GM23338 (cell line): ENCODE results near the gene NT5DC4. TPM values are rescaled to one million over a fixed set of nuclear protein-coding genes. Genes with fewer than 3 reads are reported as not detected.

Experiments used
- ATAC-seq: fragments of 200-7000 bp; cut with Tn5 transposase; 3 replicates; pipeline ENCODE4 v1.9.1; 2020
- DNase-seq: peaks from one replicate; pipeline ENCODE4 v3.0.0-alpha.2; 2015; ENCODE audit warnings: low spot score
- H2AFZ ChIP-seq: fragments of 200-600 bp; sonication (generic); 2 replicates; pipeline ENCODE4 v1.8.0; 2016; ENCODE audit warnings: antibody characterized with exemption, mild to moderate bottlenecking, moderate library complexity
- H3F3A ChIP-seq: fragments of 200-600 bp; sonication (generic); replicated peaks from 2 replicates; pipeline ENCODE4 v1.8.0; 2017; ENCODE audit warnings: antibody characterized with exemption, mixed run types, low read depth
- H3K27ac ChIP-seq: fragments of 200-600 bp; sonication (generic); 2 replicates; pipeline ENCODE4 v1.6.1; 2016; ENCODE audit warnings: low read depth
- H3K27me3 ChIP-seq: fragments of 200-600 bp; sonication (generic); 2 replicates; pipeline ENCODE4 v1.8.0; 2016; ENCODE audit warnings: mild to moderate bottlenecking, mixed run types, moderate library complexity; ENCODE audit not compliant: insufficient read depth
- H3K36me3 ChIP-seq: fragments of 200-600 bp; sonication (generic); 2 replicates; pipeline ENCODE4 v1.8.0; 2016; ENCODE audit warnings: mild to moderate bottlenecking; ENCODE audit not compliant: insufficient read depth
- H3K4me1 ChIP-seq: fragments of 200-600 bp; sonication (generic); 2 replicates; pipeline ENCODE4 v1.8.0; 2016; ENCODE audit warnings: mild to moderate bottlenecking, moderate library complexity; ENCODE audit not compliant: insufficient read depth
- H3K4me2 ChIP-seq: fragments of 200-600 bp; sonication (generic); 2 replicates; pipeline ENCODE4 v1.7.1; 2017; ENCODE audit warnings: mixed run types
- H3K4me3 ChIP-seq: fragments of 200-600 bp; sonication (generic); 2 replicates; pipeline ENCODE4 v1.6.1; 2016; ENCODE audit warnings: mixed run types
- H3K79me2 ChIP-seq: fragments of 200-600 bp; sonication (generic); replicated peaks from 2 replicates; pipeline ENCODE4 v1.8.0; 2017; ENCODE audit warnings: mild to moderate bottlenecking; ENCODE audit not compliant: insufficient read depth
- H3K9me2 ChIP-seq: fragments of 200-600 bp; sonication (generic); 2 replicates; pipeline ENCODE4 v1.8.0; 2017; ENCODE audit not compliant: insufficient read depth
- H4K20me1 ChIP-seq: fragments of 200-600 bp; sonication (generic); replicated peaks from 2 replicates; pipeline ENCODE4 v1.8.0; 2017; ENCODE audit warnings: mild to moderate bottlenecking; ENCODE audit not compliant: insufficient read depth
- H3K27ac Mint-ChIP-seq: 2 replicates; pipeline ENCODE4 v1.8.0; 2020; ENCODE audit warnings: inconsistent platforms, mild to moderate bottlenecking, moderate library complexity, mixed read lengths
- H3K27me3 Mint-ChIP-seq: 3 replicates; pipeline ENCODE4 v1.8.0; 2022; ENCODE audit warnings: low read depth, mild to moderate bottlenecking, moderate library complexity, mixed read lengths, inconsistent platforms; ENCODE audit not compliant: insufficient read depth, poor library complexity
- H3K36me3 Mint-ChIP-seq: 3 replicates; pipeline ENCODE4 v1.8.0; 2021; ENCODE audit warnings: low read depth, mild to moderate bottlenecking, inconsistent platforms, moderate library complexity, mixed read lengths
- H3K4me1 Mint-ChIP-seq: 3 replicates; pipeline ENCODE4 v1.8.0; 2020; ENCODE audit warnings: mild to moderate bottlenecking, inconsistent platforms, mixed read lengths
- H3K4me3 Mint-ChIP-seq: 3 replicates; pipeline ENCODE4 v1.8.0; 2021; ENCODE audit warnings: moderate library complexity, mild to moderate bottlenecking, inconsistent platforms, mixed read lengths
- H3K9me3 Mint-ChIP-seq: 3 replicates; pipeline ENCODE4 v1.8.0; 2020; ENCODE audit warnings: moderate library complexity, mild to moderate bottlenecking, inconsistent platforms, mixed read lengths
- CREB1 ChIP-seq: fragments of 250-450 bp; sonication (Bioruptor Pico); IDR thresholded peaks from 2 replicates; pipeline ENCODE4 v1.5.0; 2020; ENCODE audit warnings: low read depth, mild to moderate bottlenecking, moderate library complexity
- ETS1 ChIP-seq: IDR thresholded peaks from 2 replicates; pipeline ENCODE4 v1.6.1; 2016; ENCODE audit warnings: antibody characterized with exemption
- EZH2 ChIP-seq: fragments of 200-600 bp; sonication (generic); IDR thresholded peaks from one replicate; pipeline ENCODE4 v1.8.0; 2017; ENCODE audit warnings: antibody characterized with exemption, mild to moderate bottlenecking, low read depth; ENCODE audit not compliant: unreplicated experiment
- EZH2phosphoT487 ChIP-seq: fragments of 200-600 bp; sonication (generic); IDR thresholded peaks from one replicate; pipeline ENCODE4 v1.8.1; 2018; ENCODE audit warnings: antibody characterized with exemption; ENCODE audit not compliant: unreplicated experiment
- JUNB ChIP-seq: IDR thresholded peaks from one replicate; pipeline ENCODE4 v1.6.1; 2016; ENCODE audit warnings: antibody characterized with exemption; ENCODE audit not compliant: unreplicated experiment
- POLR2AphosphoS5 ChIP-seq: IDR thresholded peaks from 2 replicates; pipeline ENCODE4 v1.6.1; 2016; ENCODE audit warnings: antibody characterized with exemption, low read depth
- STAT1 ChIP-seq: IDR thresholded peaks from one replicate; pipeline ENCODE4 v1.6.1; 2016; ENCODE audit warnings: antibody characterized with exemption; ENCODE audit not compliant: unreplicated experiment
- ZNF462 ChIP-seq: fragments of 250-450 bp; sonication (Bioruptor Pico); IDR thresholded peaks from 2 replicates; pipeline ENCODE4 v1.5.0; 2020; ENCODE audit warnings: mild to moderate bottlenecking, moderate library complexity
- polyA plus RNA-seq: library from polyadenylated mRNA; unstranded; fragments of >200 nt; fragmentation: Nextera tagmentation; extraction: Ambion mirVana; gene quantifications from 2 replicates; pipeline ENCODE4 v1.2.1, GENCODE V29; 2016
- total RNA-seq: library from RNA; depleted of rRNA; stranded (reverse); fragments of >200 nt; shearing (Covaris generic); gene quantifications from 2 replicates; pipeline ENCODE4 v1.2.3, GENCODE V29; 2014

Gene NT5DC4
- total and polyA plus RNA-seq, 2 experiments from 2014 or later = not detected

- TF ChIP-seq ZNF462 (CRISPR knock-in tag) (no peak), POLR2AphosphoS5 (no peak), CREB1 (CRISPR knock-in tag) (no peak), STAT1 (no peak), EZH2phosphoT487 (no peak)
Measured at GRCh38 chr2:112773556-112773955, 52.7 kb downstream of the NT5DC4 start (continued).

- H3K27ac Mint-ChIP-seq = no peak overlapping the region
- no peaks in the 10 kb centered on the region for H3K36me3 Mint-ChIP-seq
- no peaks in the 10 kb centered on the region for H3K4me1 ChIP-seq
- no peak for TF ChIP-seq ZNF462 (CRISPR knock-in tag)
- no peak for TF ChIP-seq POLR2AphosphoS5
- no peak for TF ChIP-seq ETS1
- no peak for TF ChIP-seq EZH2
- no peak for TF ChIP-seq JUNB
Measured at GRCh38 chr2:112774536-112775285, 53.9 kb downstream of the NT5DC4 start.

More at GRCh38 chr2:112774536-112775285, 53.9 kb downstream of the NT5DC4 start:
- no peak overlapping the region for H3K4me3 Mint-ChIP-seq
- Histone ChIP-seq H3K4me2 (no peak overlapping the region), H3K36me3 (no peaks in the 10 kb centered on the region), H3K27me3 (no peaks in the 10 kb centered on the region), H4K20me1 (no peaks in the 10 kb centered on the region), H2AFZ (no peak overlapping the region), H3F3A (no peaks in the 10 kb centered on the region), H3K9me2 (no peaks in the 10 kb centered on the region), H3K4me3 (no peak overlapping the region), H3K79me2 (no peaks in the 10 kb centered on the region), H3K27ac (no peak overlapping the region)
- H3K27me3 Mint-ChIP-seq = no peaks in the 10 kb centered on the region
- ATAC-seq = no peak
- no peaks in the 10 kb centered on the region for H3K9me3 Mint-ChIP-seq
- H3K4me1 Mint-ChIP-seq = peaks cover 3% of the 10 kb centered on the region; the same call in 2 of the 3 replicates
- DNase-seq = no peak
